PC-9 (cell line): ENCODE measurements around the gene USP54. TPM values are rescaled to one million over a fixed set of nuclear protein-coding genes. Genes with fewer than 3 reads are reported as not detected.

ENCODE experiments used
- BruUV-seq: library from RNA; stranded (reverse); fragments of 400-500 nt; replicated peaks from 2 replicates; lab custom pipeline; 2021; lab: Mats Ljungman, UMichigan
- CTCF ChIA-PET: fragments of 300-600 bp; sonication (Branson Sonifier 250); formaldehyde crosslinking; loops from one replicate; lab custom pipeline; 2022; ENCODE audit warnings: antibody characterized with exemption; lab: Charles Lee
- POLR2A ChIA-PET: fragments of 300-600 bp; sonication (Branson Sonifier 250); formaldehyde crosslinking; loops from one replicate; lab custom pipeline; 2022; ENCODE audit warnings: antibody characterized with exemption; ENCODE audit not compliant: unreplicated experiment; lab: Charles Lee
- DNase-seq, 2 experiments: peaks; one replicate each; pipeline versions ENCODE4 v3.0.0 to v3.0.0-alpha.2; 2015 to 2022; ENCODE audit warnings: mixed read lengths in 1 of 2
- H2AFZ ChIP-seq: fragments of 200-600 bp; sonication (generic); 2 replicates; pipeline ENCODE4 v1.8.1; 2017; ENCODE audit warnings: antibody characterized with exemption
- H3F3A ChIP-seq: fragments of 200-600 bp; sonication (generic); 2 replicates; pipeline ENCODE4 v1.8.1; 2017; ENCODE audit warnings: antibody characterized with exemption, mild to moderate bottlenecking, low read depth; ENCODE audit not compliant: insufficient read depth
- H3K27ac ChIP-seq: fragments of 200-600 bp; sonication (generic); 2 replicates; pipeline ENCODE4 v1.6.1; 2016; ENCODE audit warnings: mixed run types
- H3K27me3 ChIP-seq: fragments of 200-600 bp; sonication (generic); 2 replicates; pipeline ENCODE4 v1.6.1; 2016; ENCODE audit warnings: low read depth, mixed run types; ENCODE audit not compliant: insufficient read depth
- H3K36me3 ChIP-seq: fragments of 200-600 bp; sonication (generic); 2 replicates; pipeline ENCODE4 v1.6.1; 2016; ENCODE audit warnings: low read depth, mixed run types
- H3K4me1 ChIP-seq: fragments of 200-600 bp; sonication (generic); replicated peaks from 2 replicates; pipeline ENCODE4 v1.6.1; 2016; ENCODE audit warnings: mixed run types; ENCODE audit not compliant: insufficient read depth
- H3K4me2 ChIP-seq: fragments of 200-600 bp; sonication (generic); 2 replicates; pipeline ENCODE4 v1.6.1; 2017; ENCODE audit warnings: mixed run types
- H3K4me3 ChIP-seq: fragments of 200-600 bp; sonication (generic); 2 replicates; pipeline ENCODE4 v1.6.1; 2016; ENCODE audit warnings: mixed run types
- H3K79me2 ChIP-seq: fragments of 200-600 bp; sonication (generic); 2 replicates; pipeline ENCODE4 v1.6.1; 2017; ENCODE audit warnings: low read depth, mixed run types
- H3K9me2 ChIP-seq: fragments of 200-600 bp; sonication (generic); 2 replicates; pipeline ENCODE4 v1.8.1; 2017; ENCODE audit warnings: mild to moderate bottlenecking; ENCODE audit not compliant: insufficient read depth
- H3K9me3 ChIP-seq: fragments of 200-600 bp; sonication (generic); 2 replicates; pipeline ENCODE4 v1.8.1; 2016; ENCODE audit warnings: low read depth; ENCODE audit not compliant: insufficient read depth
- H4K20me1 ChIP-seq: fragments of 200-600 bp; sonication (generic); 2 replicates; pipeline ENCODE4 v1.8.1; 2017; ENCODE audit not compliant: insufficient read depth
- EZH2 ChIP-seq: fragments of 200-600 bp; sonication (generic); IDR thresholded peaks from 2 replicates; pipeline ENCODE4 v1.8.0; 2017; ENCODE audit warnings: antibody characterized with exemption, low read depth
- intact Hi-C: fragments of 100-400 bp; cut with micrococcal nuclease; formaldehyde crosslinking; loops from one replicate; pipeline ENCODE4 v1.10.0; 2022; ENCODE audit not compliant: unreplicated experiment
- total RNA-seq: library from RNA; stranded (reverse); gene quantifications from 2 replicates; pipeline ENCODE4 v1.2.3, GENCODE V29; 2021
- TF ChIP-seq, protein P1 (sequence below): fragments of 200-600 bp; sonication (generic); conservative IDR thresholded peaks from 2 replicates; pipeline ENCODE4 v1.6.1; 2017; ENCODE audit warnings: mixed run types, antibody characterized with exemption, mild to moderate bottlenecking, moderate library complexity

The USP54 gene
- total RNA-seq, 1 experiment from 2014 or later: 52.4 TPM

DNA sequence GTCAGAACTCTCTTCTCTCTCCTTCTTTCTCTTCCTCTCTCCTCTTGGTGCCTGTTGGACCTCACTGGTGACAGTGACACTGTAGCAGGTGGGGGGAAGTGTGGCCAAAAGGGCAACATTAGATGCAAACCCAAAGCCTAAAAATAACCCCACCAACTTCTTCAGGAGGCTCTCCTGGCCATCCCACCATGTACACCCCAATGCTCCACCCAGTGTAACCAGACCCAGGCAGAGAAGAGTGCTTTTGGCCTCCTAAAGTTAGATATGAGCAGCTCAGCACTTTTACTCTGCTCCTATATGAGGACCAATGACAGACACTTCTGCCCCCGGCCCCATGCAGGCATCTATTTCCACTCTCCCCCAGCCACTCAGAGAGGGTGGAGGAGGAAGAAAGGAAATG, 44.6 kb upstream of the USP54 start:
- Histone ChIP-seq H3K9me2 (no peaks in the 10 kb centered on the region), H3K4me3 (no peak overlapping the region), H3K4me2 (no peak overlapping the region), H3K9me3 (no peaks in the 10 kb centered on the region), H3K4me1 (no peaks in the 10 kb centered on the region), H2AFZ (no peak overlapping the region), H3K79me2 (no peaks in the 10 kb centered on the region), H3K27me3 (no peaks in the 10 kb centered on the region), H4K20me1 (no peaks in the 10 kb centered on the region), H3F3A (peaks cover 4% of the 10 kb centered on the region), H3K27ac (no peak overlapping the region), H3K36me3 (no peaks in the 10 kb centered on the region)
- TF ChIP-seq EZH2: no peak
- TF ChIP-seq, protein P1, sequence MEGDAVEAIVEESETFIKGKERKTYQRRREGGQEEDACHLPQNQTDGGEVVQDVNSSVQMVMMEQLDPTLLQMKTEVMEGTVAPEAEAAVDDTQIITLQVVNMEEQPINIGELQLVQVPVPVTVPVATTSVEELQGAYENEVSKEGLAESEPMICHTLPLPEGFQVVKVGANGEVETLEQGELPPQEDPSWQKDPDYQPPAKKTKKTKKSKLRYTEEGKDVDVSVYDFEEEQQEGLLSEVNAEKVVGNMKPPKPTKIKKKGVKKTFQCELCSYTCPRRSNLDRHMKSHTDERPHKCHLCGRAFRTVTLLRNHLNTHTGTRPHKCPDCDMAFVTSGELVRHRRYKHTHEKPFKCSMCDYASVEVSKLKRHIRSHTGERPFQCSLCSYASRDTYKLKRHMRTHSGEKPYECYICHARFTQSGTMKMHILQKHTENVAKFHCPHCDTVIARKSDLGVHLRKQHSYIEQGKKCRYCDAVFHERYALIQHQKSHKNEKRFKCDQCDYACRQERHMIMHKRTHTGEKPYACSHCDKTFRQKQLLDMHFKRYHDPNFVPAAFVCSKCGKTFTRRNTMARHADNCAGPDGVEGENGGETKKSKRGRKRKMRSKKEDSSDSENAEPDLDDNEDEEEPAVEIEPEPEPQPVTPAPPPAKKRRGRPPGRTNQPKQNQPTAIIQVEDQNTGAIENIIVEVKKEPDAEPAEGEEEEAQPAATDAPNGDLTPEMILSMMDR: no peak
- POLR2A ChIA-PET: no interaction called here
- CTCF ChIA-PET: no interaction called here
- BruUV-seq: no TSS peak
- intact Hi-C loops: no loop called here
- no peak for DNase-seq

DNA sequence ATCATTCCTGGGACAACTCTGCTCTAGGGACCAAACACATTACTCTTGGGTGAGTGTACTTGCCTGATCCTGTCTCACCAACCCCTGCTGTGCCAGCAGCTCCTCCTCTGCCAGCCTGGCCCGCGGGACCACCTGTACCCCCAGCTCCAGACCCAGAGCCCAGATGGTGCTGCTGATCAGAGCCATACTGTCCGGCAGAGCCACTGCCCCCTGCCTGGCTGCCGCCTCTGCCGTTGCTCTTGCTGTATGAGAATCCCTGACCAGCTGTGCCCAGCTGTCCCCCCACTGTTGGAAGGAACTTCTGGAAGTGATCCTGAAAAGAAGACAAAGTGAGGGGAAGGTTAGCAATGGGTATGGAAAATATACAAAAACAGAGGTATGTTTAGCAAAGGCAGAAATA, 43.3 kb upstream of the USP54 start:
- POLR2A ChIA-PET: interaction anchor here (0.7 kb wide), 1 partner anchor 15 kb away, joined by 9 read pairs; no protein-coding TSS in a partner anchor
- intact Hi-C loops: no loop called here
- H3K27ac ChIP-seq: no peak overlapping the region
- no peaks in the 10 kb centered on the region for H3K9me2 ChIP-seq
- no peak for TF ChIP-seq EZH2
- TF ChIP-seq, protein P1: no peak
- H3K9me3 ChIP-seq: no peaks in the 10 kb centered on the region
- H3K36me3 ChIP-seq: no peaks in the 10 kb centered on the region
- H3K27me3 ChIP-seq: no peaks in the 10 kb centered on the region
- H2AFZ ChIP-seq: no peak overlapping the region
- no peaks in the 10 kb centered on the region for H4K20me1 ChIP-seq
- H3K4me3 ChIP-seq: no peak overlapping the region
- H3F3A ChIP-seq: peaks cover 4% of the 10 kb centered on the region
- H3K4me1 ChIP-seq: no peaks in the 10 kb centered on the region
- H3K4me2 ChIP-seq: no peak overlapping the region
- H3K79me2 ChIP-seq: no peaks in the 10 kb centered on the region
- CTCF ChIA-PET: no interaction called here
- no TSS peak for BruUV-seq
- DNase-seq: no peak

DNA sequence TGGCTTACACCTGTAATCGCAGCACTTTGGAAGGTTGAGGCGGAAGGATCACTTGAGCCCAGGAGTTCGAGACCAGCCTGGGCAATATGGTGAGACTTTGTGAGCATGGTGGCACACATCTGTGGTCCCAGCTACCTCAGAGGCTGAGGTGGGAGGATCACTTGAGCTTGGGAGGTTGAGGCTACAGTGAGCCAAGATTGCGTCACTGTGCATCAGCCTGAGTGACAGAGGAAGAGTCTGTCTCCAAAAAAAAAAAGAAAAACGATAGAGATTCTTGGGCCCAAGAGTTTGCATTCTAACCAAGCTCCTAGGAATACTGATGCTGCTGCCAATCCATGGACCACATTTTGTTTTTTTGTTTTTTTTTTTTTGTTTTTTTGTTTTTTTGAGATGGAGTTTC, 38.0 kb upstream of the USP54 start:
- Histone ChIP-seq H3K4me2 (no peak overlapping the region), H3K27ac (no peak overlapping the region), H4K20me1 (no peaks in the 10 kb centered on the region), H3K4me3 (no peak overlapping the region), H3F3A (peaks cover 22% of the 10 kb centered on the region), H3K9me3 (no peaks in the 10 kb centered on the region), H3K4me1 (peaks cover 11% of the 10 kb centered on the region; the same call in 1 of the 2 replicates), H3K36me3 (no peaks in the 10 kb centered on the region), H3K27me3 (no peaks in the 10 kb centered on the region), H2AFZ (no peak overlapping the region), H3K9me2 (no peaks in the 10 kb centered on the region), H3K79me2 (peaks cover 29% of the 10 kb centered on the region)
- ChIA-PET POLR2A (no interaction called here), CTCF (interaction anchor here (0.6 kb wide), 1 partner anchor 22 kb away, joined by 10 read pairs; no protein-coding TSS in a partner anchor)
- intact Hi-C loops: no loop called here
- TF ChIP-seq EZH2: no peak
- TF ChIP-seq, protein P1: no peak
- DNase-seq: no peak
- BruUV-seq: no TSS peak
